Activated T-helper 17 cell treated with anti-CD3 and anti-CD28 coated beads, Interleukin-2, amount 50 U/mL, for 72 hours (primary cell): Measurements from ENCODE around the gene FMN1. TPM values are rescaled to one million over a fixed set of nuclear protein-coding genes. Genes with fewer than 3 reads are reported as not detected.

Experiments
- total RNA-seq, 2 donors: library from RNA; stranded (reverse); gene quantifications; one replicate each; pipeline ENCODE4 v1.2.3, GENCODE V29; 2022

FMN1 gene
- total RNA-seq, 2 donors from 2014 or later, result 1.0 to 2.0 TPM

Other genes with a start within 250 kb of the FMN1 start
- gene RYR3, start 116.3 kb upstream of the FMN1 start, total RNA-seq, result not detected